GM12878 (cell line): ENCODE data around the gene EDN2.

Experiments used
- CBX5 ChIP-seq: sonication (generic); IDR thresholded peaks from 2 replicates; pipeline ENCODE4 v1.6.1; 2016; ENCODE audit warnings: low read depth, moderate library complexity, mild to moderate bottlenecking, inconsistent platforms
- CTCF ChIP-seq, 3 experiments: IDR thresholded peaks in 2 of 3; conservative IDR thresholded peaks in 1 of 3; 2 replicates each; pipeline ENCODE4 v1.5.1; 2011; ENCODE audit warnings: low read depth in 3 of 3, low read length in 3 of 3, mild to moderate bottlenecking in 3 of 3, control low read depth in 2 of 3, moderate library complexity in 2 of 3, inconsistent platforms in 1 of 3, mixed read lengths in 1 of 3; ENCODE audit not compliant: control insufficient read depth in 2 of 3, insufficient read depth in 1 of 3; ENCODE audit errors: extremely low read depth in 1 of 3
- CUX1 ChIP-seq: IDR thresholded peaks from 2 replicates; pipeline ENCODE4 v1.6.1; 2012; ENCODE audit warnings: improper control_type of control experiment, low read depth, low read length; ENCODE audit not compliant: insufficient replicate concordance
- EP300 ChIP-seq, 2 experiments: fragments of 150-350 bp in 1 of 2; IDR thresholded peaks; 2 replicates each; pipeline ENCODE4 v1.6.1; 2011 to 2012; ENCODE audit warnings: low read depth in 2 of 2, low read length in 2 of 2, borderline replicate concordance in 1 of 2, improper control_type of control experiment in 1 of 2, inconsistent platforms in 1 of 2; ENCODE audit not compliant: control insufficient read depth in 1 of 2
- ETV6 ChIP-seq, 2 experiments: fragments of 450-650 bp in 1 of 2; IDR thresholded peaks in 1 of 2; conservative IDR thresholded peaks in 1 of 2; 2 replicates each; pipeline ENCODE4 v1.6.1; 2014; ENCODE audit warnings: antibody characterized with exemption in 1 of 2, borderline replicate concordance in 1 of 2, low read depth in 1 of 2, mild to moderate bottlenecking in 1 of 2, moderate library complexity in 1 of 2
- FOS ChIP-seq: IDR thresholded peaks from 3 replicates; pipeline ENCODE4 v1.6.1; 2011; ENCODE audit warnings: borderline replicate concordance; ENCODE audit not compliant: insufficient read length; ENCODE audit errors: extremely low read depth
- JUND ChIP-seq: IDR thresholded peaks from 2 replicates; pipeline ENCODE4 v1.6.1; 2012; ENCODE audit warnings: low read depth, mild to moderate bottlenecking, low read length, improper control_type of control experiment, moderate library complexity
- MXI1 ChIP-seq: fragments of 150-350 bp; IDR thresholded peaks from 2 replicates; pipeline ENCODE4 v1.6.1; 2011; ENCODE audit warnings: low read depth, mild to moderate bottlenecking, inconsistent platforms, low read length, improper control_type of control experiment
- POLR2A ChIP-seq: IDR thresholded peaks from 2 replicates; pipeline ENCODE4 v1.6.1; 2011; ENCODE audit warnings: low read depth, mild to moderate bottlenecking, low read length
- ZNF622 ChIP-seq: fragments of 450-650 bp; IDR thresholded peaks from 2 replicates; pipeline ENCODE4 v1.6.1; 2017; ENCODE audit warnings: mild to moderate bottlenecking, inconsistent platforms

GRCh38 chr1:41486053-41486370 is 1.5 kb upstream of the EDN2 start:
- TF ChIP-seq POLR2A (no peak), CTCF (IDR thresholded peaks at IDR 0.05 in 2 of 3, conservative IDR thresholded peaks at IDR 0.05 in 1 of 3; ENCODE audit: control insufficient read depth in 2 of 3, extremely low read depth in 1 of 3, insufficient read depth in 1 of 3, low read depth in 3 of 3, low read length in 3 of 3) (no peak), ETV6 (conservative IDR thresholded peaks at IDR 0.05 in 1 of 2, IDR thresholded peaks at IDR 0.05 in 1 of 2; ENCODE audit: borderline replicate concordance in 1 of 2, low read depth in 1 of 2) (no peak), MXI1 (no peak), EP300 (IDR thresholded peaks at IDR 0.05; ENCODE audit: borderline replicate concordance in 1 of 2, control insufficient read depth in 1 of 2, low read depth in 2 of 2, low read length in 2 of 2) (no peak), ZNF622 (no peak), CUX1 (no peak), CBX5 (no peak), JUND (no peak), FOS (no peak)
